ENCODE results near the gene SERPINA3.

- TF ChIP-seq, protein P1, sequence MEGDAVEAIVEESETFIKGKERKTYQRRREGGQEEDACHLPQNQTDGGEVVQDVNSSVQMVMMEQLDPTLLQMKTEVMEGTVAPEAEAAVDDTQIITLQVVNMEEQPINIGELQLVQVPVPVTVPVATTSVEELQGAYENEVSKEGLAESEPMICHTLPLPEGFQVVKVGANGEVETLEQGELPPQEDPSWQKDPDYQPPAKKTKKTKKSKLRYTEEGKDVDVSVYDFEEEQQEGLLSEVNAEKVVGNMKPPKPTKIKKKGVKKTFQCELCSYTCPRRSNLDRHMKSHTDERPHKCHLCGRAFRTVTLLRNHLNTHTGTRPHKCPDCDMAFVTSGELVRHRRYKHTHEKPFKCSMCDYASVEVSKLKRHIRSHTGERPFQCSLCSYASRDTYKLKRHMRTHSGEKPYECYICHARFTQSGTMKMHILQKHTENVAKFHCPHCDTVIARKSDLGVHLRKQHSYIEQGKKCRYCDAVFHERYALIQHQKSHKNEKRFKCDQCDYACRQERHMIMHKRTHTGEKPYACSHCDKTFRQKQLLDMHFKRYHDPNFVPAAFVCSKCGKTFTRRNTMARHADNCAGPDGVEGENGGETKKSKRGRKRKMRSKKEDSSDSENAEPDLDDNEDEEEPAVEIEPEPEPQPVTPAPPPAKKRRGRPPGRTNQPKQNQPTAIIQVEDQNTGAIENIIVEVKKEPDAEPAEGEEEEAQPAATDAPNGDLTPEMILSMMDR (IDR thresholded peaks at IDR 0.05), result no peak
- TF ChIP-seq POLR2A (IDR thresholded peaks at IDR 0.05), result no peak
Measured at GRCh38 chr14:94599656-94600004, 12.6 kb upstream of the SERPINA3 start.
